ENCODE data around the gene TRIM60.
"Not testable (repeated sequence)": the region's sequence is repeated elsewhere in the genome, so short reads cannot be mapped to it uniquely, and the experiment has no call there.

The TRIM60 gene

GRCh38 chr4:165055601-165056000 lies 23.8 kb downstream of the TRIM60 start:
- no peak for DNase-seq

GRCh38 chr4:165058666-165059065 lies 26.9 kb downstream of the TRIM60 start:
- no peak for DNase-seq

DNA sequence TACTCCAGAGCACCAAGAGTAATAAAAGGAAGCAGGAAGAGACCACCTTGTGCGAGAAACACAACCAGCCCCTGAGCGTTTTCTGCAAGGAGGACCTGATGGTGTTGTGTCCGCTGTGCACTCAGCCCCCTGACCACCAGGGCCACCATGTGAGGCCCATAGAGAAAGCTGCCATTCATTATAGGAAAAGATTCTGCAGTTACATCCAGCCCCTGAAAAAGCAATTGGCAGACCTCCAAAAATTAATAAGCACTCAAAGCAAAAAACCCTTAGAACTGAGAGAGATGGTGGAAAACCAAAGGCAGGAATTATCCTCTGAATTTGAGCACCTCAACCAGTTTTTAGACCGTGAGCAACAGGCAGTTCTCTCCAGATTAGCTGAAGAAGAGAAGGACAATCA lies 27.6 kb downstream of the TRIM60 start:
- no peak for DNase-seq

- DNase-seq, result no peak
These were observed 29.1 kb downstream of the TRIM60 start for GRCh38 chr4:165060938-165061337.

GRCh38 chr4:165070560-165070959 lies 38.8 kb downstream of the TRIM60 start:
- DNase-seq, result no peak

- DNase-seq, result not testable (repeated sequence)
These were observed 41.5 kb downstream of the TRIM60 start for GRCh38 chr4:165073346-165073745.

GRCh38 chr4:165077034-165077578 lies 45.3 kb downstream of the TRIM60 start:
- DNase-seq, result no peak

DNA sequence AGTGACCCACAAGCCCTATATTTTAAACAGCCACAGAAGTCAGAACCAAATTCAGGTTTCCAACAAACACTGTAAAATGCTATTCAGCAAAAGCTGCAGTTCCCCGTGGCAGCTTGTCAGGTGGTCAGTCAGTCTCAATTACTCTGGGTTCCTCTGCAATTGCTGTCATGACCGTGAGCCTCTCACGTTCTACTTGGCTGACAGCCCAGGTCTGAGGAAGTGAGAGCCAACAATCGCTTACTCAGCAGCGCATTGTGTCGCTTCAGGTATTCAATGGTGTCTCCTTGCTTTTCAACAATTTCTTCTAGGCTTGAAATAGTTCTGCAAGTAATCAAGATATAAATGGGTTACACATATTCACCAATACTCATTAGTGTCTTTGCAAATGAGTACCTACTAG lies 47.7 kb downstream of the TRIM60 start:
- no peak for DNase-seq

DNA sequence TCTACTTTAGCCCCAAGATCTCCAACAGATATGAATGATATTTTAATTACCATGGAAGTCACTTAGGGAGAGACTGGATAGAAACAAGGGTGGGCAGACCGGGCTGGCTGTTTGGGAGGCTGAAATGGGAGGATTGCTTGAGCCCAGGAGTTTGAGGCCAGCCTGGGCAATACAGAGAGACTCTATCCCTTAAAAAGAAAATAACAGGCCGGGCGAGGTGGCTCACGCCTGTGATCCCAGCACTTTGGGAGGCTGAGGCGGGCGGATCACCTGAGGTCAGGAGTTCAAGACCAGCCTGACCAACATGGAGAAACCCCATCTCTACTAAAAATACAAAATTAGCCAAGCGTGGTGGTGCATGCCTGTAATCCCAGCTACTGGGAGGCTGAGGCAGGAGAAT lies 53.0 kb downstream of the TRIM60 start:
- DNase-seq, result not testable (repeated sequence)

DNA sequence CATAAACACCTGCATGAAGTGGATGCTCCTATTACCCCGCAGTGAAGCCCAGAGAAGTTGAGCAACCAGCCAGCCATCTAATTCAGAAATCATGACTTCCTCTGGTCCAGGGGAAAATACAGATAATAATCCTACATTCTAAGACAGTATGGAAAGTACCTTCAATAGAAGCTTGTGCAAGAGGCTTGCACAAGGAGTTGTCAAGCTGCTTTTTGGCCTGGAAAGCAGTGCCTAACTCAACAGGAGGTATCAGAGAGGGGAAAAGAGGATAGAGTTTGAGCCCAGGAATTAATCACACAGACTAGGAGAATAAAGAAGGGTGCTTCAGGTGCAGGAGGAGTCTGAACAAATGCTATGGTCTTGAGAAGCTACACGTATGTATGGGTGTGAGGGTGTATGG lies 54.1 kb downstream of the TRIM60 start:
- no peak for DNase-seq

GRCh38 chr4:165088366-165088765 lies 56.6 kb downstream of the TRIM60 start:
- DNase-seq, result no peak
